Colonic mucosa (tissue), 4 donors: Measurements from ENCODE around the gene BMI1. TPM values are rescaled to one million over a fixed set of nuclear protein-coding genes. Genes with fewer than 3 reads are reported as not detected.
"Not testable (repeated sequence)": the region's sequence is repeated elsewhere in the genome, so short reads cannot be mapped to it uniquely, and the experiment has no call there.

Experiments used
- DNase-seq: peaks from one replicate; pipeline ENCODE4 v3.0.0-alpha.2; 2020
- H3K27ac ChIP-seq: fragments of 200-600 bp; one replicate; pipeline ENCODE4 v1.8.0; 2021
- H3K27me3 ChIP-seq: fragments of 200-600 bp; one replicate; pipeline ENCODE4 v1.8.0; 2021
- H3K36me3 ChIP-seq: fragments of 200-600 bp; one replicate; pipeline ENCODE4 v1.8.0; 2021
- H3K4me1 ChIP-seq: fragments of 200-600 bp; one replicate; pipeline ENCODE4 v1.8.0; 2021; ENCODE audit warnings: mild to moderate bottlenecking
- H3K4me3 ChIP-seq: fragments of 200-600 bp; one replicate; pipeline ENCODE4 v1.8.0; 2021
- H3K9ac ChIP-seq, 2 donors: one replicate each; pipeline ENCODE4 v1.7.0; 2013; ENCODE audit warnings: control low read depth in 2 of 2, low read depth in 2 of 2, low read length in 2 of 2
- H3K9me3 ChIP-seq: fragments of 200-600 bp; one replicate; pipeline ENCODE4 v1.8.0; 2021
- CTCF ChIP-seq: fragments of 200-600 bp; IDR thresholded peaks from one replicate; pipeline ENCODE4 v1.8.0; 2022; ENCODE audit warnings: antibody characterized with exemption, mild to moderate bottlenecking
- intact Hi-C: fragments of 100-400 bp; cut with DNase I; formaldehyde crosslinking; loops from one replicate; pipeline ENCODE4 v1.14.1; 2022
- total RNA-seq, 2 donors: library from RNA; stranded (reverse); fragmentation: NEBNext Ultra II Directional in 1 of 2; extraction: Animal tissue kit (Norgen Biotek cat#: 25700) in 1 of 2; gene quantifications; one replicate each; pipeline ENCODE4 v1.2.1, GENCODE V29; 2021
- donor health status: healthy.
- donor health status: DM: no; HTN: no; CAD: no.
- donor health status: DM: no; HTN: no; CAD: no.

BMI1 gene
- total RNA-seq, 2 donors from 2014 or later: 23.5 to 28.6 TPM

- Histone ChIP-seq H3K4me3 (no peak overlapping the region), H3K9me3 (no peaks in the 10 kb centered on the region), H3K9ac (no peak overlapping the region), H3K27ac (no peak overlapping the region), H3K4me1 (no peaks in the 10 kb centered on the region), H3K27me3 (peaks cover 16% of the 10 kb centered on the region), H3K36me3 (no peaks in the 10 kb centered on the region)
- TF ChIP-seq CTCF: no peak
- DNase-seq: no peak
- intact Hi-C loops: no loop called here
Observed at GRCh38 chr10:22351131-22351703, 30.3 kb downstream of the BMI1 start.

- Histone ChIP-seq H3K4me1 (no peaks in the 10 kb centered on the region), H3K9ac (no peak overlapping the region), H3K4me3 (no peak overlapping the region), H3K27me3 (no peaks in the 10 kb centered on the region), H3K36me3 (no peaks in the 10 kb centered on the region), H3K9me3 (no peaks in the 10 kb centered on the region), H3K27ac (no peak overlapping the region)
- DNase-seq: no peak
- intact Hi-C loops: no loop called here
- no peak for TF ChIP-seq CTCF
Observed at GRCh38 chr10:22356324-22356873, 35.5 kb downstream of the BMI1 start.

- H3K27ac ChIP-seq, DNase-seq, intact Hi-C loops, H3K27me3 ChIP-seq, H3K36me3 ChIP-seq, H3K4me3 ChIP-seq, H3K9ac ChIP-seq, H3K4me1 ChIP-seq, H3K9me3 ChIP-seq: not testable (repeated sequence)
Observed at GRCh38 chr10:22357770-22358169, 36.9 kb downstream of the BMI1 start.

DNA sequence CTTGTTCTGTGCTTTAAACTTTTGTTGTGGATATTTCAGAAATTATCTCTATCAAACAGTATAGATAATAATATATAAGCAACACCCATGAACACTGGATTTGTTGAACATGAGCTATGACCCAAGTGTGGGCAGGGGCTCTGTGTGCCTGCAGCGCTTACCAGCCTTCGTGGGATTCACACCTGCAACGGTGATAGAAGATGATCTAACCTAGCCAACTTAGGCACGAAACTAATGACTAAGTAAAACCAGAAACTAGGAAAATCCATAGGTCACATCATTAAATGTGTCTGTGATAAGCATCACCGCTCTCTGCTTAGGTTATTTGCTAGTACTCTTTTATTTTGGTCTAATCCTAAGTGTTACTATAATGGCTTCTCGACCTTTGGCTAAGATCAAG, 42.4 kb downstream of the BMI1 start:
- H3K27me3 ChIP-seq: no peaks in the 10 kb centered on the region
- intact Hi-C loops: no loop called here
- no peak for DNase-seq
- H3K4me3 ChIP-seq: no peak overlapping the region
- H3K36me3 ChIP-seq: no peaks in the 10 kb centered on the region
- H3K9me3 ChIP-seq: no peaks in the 10 kb centered on the region
- no peak overlapping the region for H3K9ac ChIP-seq
- no peak for TF ChIP-seq CTCF
- H3K27ac ChIP-seq: no peak overlapping the region
- no peaks in the 10 kb centered on the region for H3K4me1 ChIP-seq

- no peaks in the 10 kb centered on the region for H3K27me3 ChIP-seq
- DNase-seq: no peak
- no peak overlapping the region for H3K4me3 ChIP-seq
- no peaks in the 10 kb centered on the region for H3K4me1 ChIP-seq
- no peaks in the 10 kb centered on the region for H3K36me3 ChIP-seq
- intact Hi-C loops: no loop called here
- no peaks in the 10 kb centered on the region for H3K9me3 ChIP-seq
- no peak overlapping the region for H3K9ac ChIP-seq
- H3K27ac ChIP-seq: no peak overlapping the region
- no peak for TF ChIP-seq CTCF
Observed at GRCh38 chr10:22364407-22365140, 43.7 kb downstream of the BMI1 start.

DNA sequence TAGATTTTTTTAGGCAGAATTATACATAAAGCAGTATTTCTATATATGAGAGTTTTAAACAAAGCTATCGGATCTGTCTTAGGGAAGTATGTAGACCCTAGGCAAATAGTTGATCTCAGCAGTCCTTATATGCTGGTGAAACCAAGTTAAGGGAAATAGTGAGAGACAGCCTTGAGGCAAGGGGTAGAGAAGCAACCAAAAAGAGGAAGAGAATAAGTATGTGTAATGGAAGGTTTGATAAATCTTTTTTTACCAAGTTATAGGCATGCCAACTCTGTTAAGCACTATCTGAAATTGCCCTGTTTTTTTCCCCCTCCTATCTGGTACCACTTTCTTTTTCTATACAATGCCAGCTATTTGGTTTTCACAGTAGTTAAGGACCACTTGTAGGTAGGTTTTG, 44.3 kb downstream of the BMI1 start:
- DNase-seq: no peak
- TF ChIP-seq CTCF: no peak
- no peak overlapping the region for H3K9ac ChIP-seq
- H3K27me3 ChIP-seq: no peaks in the 10 kb centered on the region
- H3K4me1 ChIP-seq: no peaks in the 10 kb centered on the region
- intact Hi-C loops: no loop called here
- no peaks in the 10 kb centered on the region for H3K9me3 ChIP-seq
- H3K4me3 ChIP-seq: no peak overlapping the region
- no peaks in the 10 kb centered on the region for H3K36me3 ChIP-seq
- H3K27ac ChIP-seq: no peak overlapping the region
